H1 (cell line): ENCODE measurements around the gene RBM17.

ENCODE experiments used
- POLR2A ChIP-seq, 2 experiments: IDR thresholded peaks; 1 replicate in 1 of 2; 2 replicates in 1 of 2; pipeline ENCODE4 v1.6.1; 2011; ENCODE audit warnings: low read depth in 2 of 2, low read length in 2 of 2, mild to moderate bottlenecking in 2 of 2; ENCODE audit errors: control extremely low read depth in 1 of 2
- POLR2AphosphoS5 ChIP-seq: IDR thresholded peaks from 2 replicates; pipeline ENCODE4 v1.6.1; 2011; ENCODE audit warnings: low read depth, low read length
- ZNF274 ChIP-seq: IDR thresholded peaks from 2 replicates; pipeline ENCODE4 v1.7.0; 2012; ENCODE audit warnings: low read length, borderline replicate concordance; ENCODE audit errors: extremely low read depth
- TF ChIP-seq, protein P1 (sequence below), 3 experiments: IDR thresholded peaks; 1 replicate in 2 of 3; 2 replicates in 1 of 3; pipeline versions ENCODE4 v1.5.1 to v1.6.1; 2011; ENCODE audit warnings: low read length in 3 of 3, mild to moderate bottlenecking in 3 of 3, inconsistent platforms in 2 of 3, low read depth in 1 of 3, moderate library complexity in 1 of 3; ENCODE audit not compliant: insufficient read depth in 1 of 3; ENCODE audit errors: control extremely low read depth in 1 of 3
- TF ChIP-seq, protein P2 (sequence below): IDR thresholded peaks from 2 replicates; pipeline ENCODE4 v1.6.1; 2012; ENCODE audit warnings: inconsistent platforms

DNA sequence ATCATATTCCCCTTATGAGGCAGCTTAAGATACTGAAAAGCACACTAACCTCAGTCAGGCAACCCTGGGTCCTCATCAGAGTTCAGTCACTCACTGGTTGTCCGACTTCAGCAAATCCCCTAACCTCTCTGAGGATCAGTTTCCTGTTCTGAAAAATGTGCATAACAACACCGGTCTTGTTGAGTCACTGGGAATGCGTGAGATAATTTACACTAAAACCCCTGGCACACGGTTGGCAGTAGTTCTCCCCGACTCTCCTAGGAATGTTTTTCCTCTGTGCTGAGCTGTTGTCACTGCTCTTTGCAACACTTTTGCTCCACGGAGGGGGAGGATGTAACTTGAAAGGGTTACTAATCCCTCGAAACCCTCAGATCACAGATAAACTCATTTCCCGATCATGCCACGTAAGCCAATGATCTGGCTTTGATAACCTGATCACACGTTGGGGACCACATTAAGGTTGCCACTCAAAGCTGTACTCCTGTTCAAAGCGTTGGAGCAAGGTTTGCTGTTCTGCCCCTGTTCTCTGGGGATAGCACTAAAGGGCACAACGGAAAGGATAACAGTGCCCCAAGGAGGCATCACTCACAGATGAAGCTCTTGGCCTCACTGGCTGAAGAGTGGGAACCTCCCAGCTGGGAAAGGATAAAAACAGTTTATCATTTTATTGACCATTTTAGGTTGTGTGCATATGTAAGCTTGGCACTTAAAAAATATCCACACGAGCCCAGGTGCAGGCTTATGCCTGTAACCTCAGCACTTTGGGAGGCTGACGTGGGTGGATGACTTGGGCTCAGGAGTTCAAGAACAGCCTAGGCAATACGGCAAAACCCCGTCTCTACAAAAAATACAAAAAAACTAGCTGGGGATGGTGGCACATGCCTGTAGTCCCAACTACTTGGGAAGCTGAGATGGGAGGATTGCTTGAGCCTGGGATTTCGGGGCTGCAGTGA lies 5.0 kb upstream of the RBM17 start:
- TF ChIP-seq, protein P1, sequence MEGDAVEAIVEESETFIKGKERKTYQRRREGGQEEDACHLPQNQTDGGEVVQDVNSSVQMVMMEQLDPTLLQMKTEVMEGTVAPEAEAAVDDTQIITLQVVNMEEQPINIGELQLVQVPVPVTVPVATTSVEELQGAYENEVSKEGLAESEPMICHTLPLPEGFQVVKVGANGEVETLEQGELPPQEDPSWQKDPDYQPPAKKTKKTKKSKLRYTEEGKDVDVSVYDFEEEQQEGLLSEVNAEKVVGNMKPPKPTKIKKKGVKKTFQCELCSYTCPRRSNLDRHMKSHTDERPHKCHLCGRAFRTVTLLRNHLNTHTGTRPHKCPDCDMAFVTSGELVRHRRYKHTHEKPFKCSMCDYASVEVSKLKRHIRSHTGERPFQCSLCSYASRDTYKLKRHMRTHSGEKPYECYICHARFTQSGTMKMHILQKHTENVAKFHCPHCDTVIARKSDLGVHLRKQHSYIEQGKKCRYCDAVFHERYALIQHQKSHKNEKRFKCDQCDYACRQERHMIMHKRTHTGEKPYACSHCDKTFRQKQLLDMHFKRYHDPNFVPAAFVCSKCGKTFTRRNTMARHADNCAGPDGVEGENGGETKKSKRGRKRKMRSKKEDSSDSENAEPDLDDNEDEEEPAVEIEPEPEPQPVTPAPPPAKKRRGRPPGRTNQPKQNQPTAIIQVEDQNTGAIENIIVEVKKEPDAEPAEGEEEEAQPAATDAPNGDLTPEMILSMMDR (IDR thresholded peaks at IDR 0.05; ENCODE audit: control extremely low read depth in 1 of 3, insufficient read depth in 1 of 3, low read depth in 1 of 3, low read length in 3 of 3): no peak
- no peak for TF ChIP-seq ZNF274
- TF ChIP-seq, protein P2, sequence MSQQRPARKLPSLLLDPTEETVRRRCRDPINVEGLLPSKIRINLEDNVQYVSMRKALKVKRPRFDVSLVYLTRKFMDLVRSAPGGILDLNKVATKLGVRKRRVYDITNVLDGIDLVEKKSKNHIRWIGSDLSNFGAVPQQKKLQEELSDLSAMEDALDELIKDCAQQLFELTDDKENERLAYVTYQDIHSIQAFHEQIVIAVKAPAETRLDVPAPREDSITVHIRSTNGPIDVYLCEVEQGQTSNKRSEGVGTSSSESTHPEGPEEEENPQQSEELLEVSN: no peak
- no peak for TF ChIP-seq POLR2AphosphoS5
- TF ChIP-seq POLR2A (IDR thresholded peaks at IDR 0.05; ENCODE audit: control extremely low read depth in 1 of 2, low read depth in 2 of 2, low read length in 2 of 2): no peak
